K562 (cell line): ENCODE measurements around the gene IL4I1. TPM values are rescaled to one million over a fixed set of nuclear protein-coding genes. Genes with fewer than 3 reads are reported as not detected.
A peak's percentile ranks its signal among the peaks of the same experiment; 100 is the strongest.

ENCODE experiments used
- ATF1 ChIP-seq, 2 experiments: fragments of 450-650 bp in 1 of 2; IDR thresholded peaks; 2 replicates each; pipeline ENCODE4 v1.6.1; 2016; ENCODE audit warnings: missing compliant biosample characterization in 1 of 2, missing genetic modification characterization in 1 of 2
- MITF ChIP-seq: IDR thresholded peaks from 2 replicates; pipeline ENCODE4 v1.6.1; 2014; ENCODE audit warnings: antibody characterized with exemption
- TAF7 ChIP-seq: fragments of 450-650 bp; IDR thresholded peaks from 2 replicates; pipeline ENCODE4 v1.6.1; 2016; ENCODE audit warnings: missing genetic modification characterization, missing compliant biosample characterization
- VEZF1 ChIP-seq: fragments of 200-800 bp; sonication (Bioruptor generic); IDR thresholded peaks from 2 replicates; pipeline ENCODE4 v1.6.1; 2017; ENCODE audit warnings: missing genetic modification characterization, missing compliant biosample characterization
- ZBED1 ChIP-seq: IDR thresholded peaks from 2 replicates; pipeline ENCODE4 v1.6.1; 2014
- ZBTB2 ChIP-seq: fragments of 450-650 bp; IDR thresholded peaks from 2 replicates; pipeline ENCODE4 v1.6.1; 2016; ENCODE audit warnings: antibody characterized with exemption
- ZFX ChIP-seq: sonication (generic); formaldehyde crosslinking; IDR thresholded peaks from 2 replicates; pipeline ENCODE4 v1.8.0; 2022; ENCODE audit warnings: mild to moderate bottlenecking, missing genetic modification reagents, moderate library complexity
- ZNF586 ChIP-seq: fragments of 450-650 bp; formaldehyde crosslinking; conservative IDR thresholded peaks from 2 replicates; pipeline ENCODE4 v1.4.0; 2020; ENCODE audit warnings: mild to moderate bottlenecking, moderate library complexity
- polyA plus RNA-seq, 8 experiments: library from polyadenylated mRNA; depleted of rRNA in 4 of 8; stranded (reverse) in 5 of 8; unstranded in 3 of 8; fragments of >200 nt; fragmentation: Nextera tagmentation in 2 of 8; fragmentation: Illumina TruSeq in 1 of 8; extraction: Ambion mirVana in 2 of 8; extraction: Trizol in 1 of 8; gene quantifications; 2 replicates each; pipeline versions ENCODE4 v1.2.1 to v1.2.3, GENCODE V29; 2011 to 2014; ENCODE audit warnings: inconsistent platforms in 1 of 8, missing spikeins in 1 of 8
- total RNA-seq, 7 experiments: library from RNA; depleted of rRNA in 6 of 7; stranded (reverse); fragments of >200 nt in 6 of 7; fragmentation: Illumina TruSeq in 2 of 7; extraction: Trizol in 2 of 7; gene quantifications; 2 replicates each; pipeline versions ENCODE4 v1.2.1 to v1.2.3, GENCODE V29; 2011 to 2021; ENCODE audit warnings: low replicate concordance in 1 of 7

Gene IL4I1
- total and polyA plus RNA-seq, 9 of the 15 experiments (the other 6 are each of a cell fraction or from before 2014, with no cell fraction given) = 0.06 to 0.95 (median 0.43) TPM; not detected in 2

- TF ChIP-seq MITF (0 out of 2 replicates have a peak, but pooled peaks have one; percentile 7), ZBED1 (no peak), TAF7 (tag) (peak; percentile 16; the same call in 1 of the 2 replicates), ATF1 (CRISPR knock-in tag; IDR thresholded peaks at IDR 0.05) (no peak), ATF1 (tag; IDR thresholded peaks at IDR 0.05) (peak; percentile 79), ZBTB2 (no peak), VEZF1 (peak; percentile 96), ZNF586 (CRISPR knock-in tag) (no peak), ZFX (CRISPR knock-in tag) (0 out of 2 replicates have a peak, but pooled peaks have one; percentile 60)
- TF ChIP-seq, all 486 proteins: peak for 74
Measured at GRCh38 chr19:49890349-49891311, 6.1 kb downstream of the IL4I1 start (continued).
